ENCODE data around the gene PSMB7. TPM values are rescaled to one million over a fixed set of nuclear protein-coding genes. Genes with fewer than 3 reads are reported as not detected.

The PSMB7 gene
- polyA plus RNA-seq, 1 of the 3 experiments (the other 2 are of a cell fraction): 357 TPM

DNA sequence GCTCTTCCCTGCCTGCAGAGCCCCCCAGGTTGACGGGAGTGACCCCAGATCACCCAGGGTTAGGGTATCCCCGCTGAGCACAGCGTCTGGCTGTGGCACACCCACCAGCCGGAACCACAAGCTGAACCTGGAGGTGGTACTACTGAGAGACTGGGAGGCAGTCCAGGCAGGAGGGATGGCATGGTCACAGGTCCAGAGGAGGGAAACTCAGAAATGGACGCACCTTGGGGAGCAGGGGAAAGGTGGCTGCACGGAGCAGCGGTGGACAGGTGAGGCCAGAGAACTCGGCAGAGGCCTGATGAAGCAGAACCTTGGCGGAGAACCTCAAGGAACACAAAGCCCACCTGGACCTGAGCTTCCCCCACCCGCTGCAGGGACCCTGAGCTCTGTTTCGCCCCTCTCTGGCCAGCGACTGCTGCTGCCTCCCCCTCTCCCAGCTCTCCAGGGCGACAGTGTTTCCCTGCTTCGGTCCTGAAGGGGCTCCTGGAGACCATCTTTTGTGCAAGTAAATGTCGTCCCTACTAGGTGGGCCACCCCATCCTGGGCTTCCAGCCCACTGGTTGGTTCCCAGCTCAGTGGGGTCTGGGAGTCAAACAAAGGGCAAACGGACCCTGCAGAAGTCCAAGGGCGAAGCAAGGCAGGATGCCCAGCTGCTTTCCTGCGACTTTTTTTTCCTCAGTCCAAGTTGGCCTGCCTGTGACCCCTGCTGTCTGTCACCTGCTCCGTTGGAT, 35.9 kb upstream of the PSMB7 start:
- Histone ChIP-seq H3K9me2 (no peaks in the 10 kb centered on the region), H3K4me2 (peak overlapping the region; percentile 81), H3K27ac (ENCODE audit: low read depth in 2 of 2, low read length in 1 of 2) (no peak overlapping the region), H3K9me3 (no peaks in the 10 kb centered on the region), H3K27me3 (ENCODE audit: insufficient read depth) (no peaks in the 10 kb centered on the region), H4K20me1 (ENCODE audit: insufficient read depth) (no peaks in the 10 kb centered on the region), H3K36me3 (replicated peaks in 1 of 2; ENCODE audit: control insufficient read depth in 1 of 2, insufficient read depth in 2 of 2, low read length in 1 of 2) (no peaks in the 10 kb centered on the region), H2AFZ (ENCODE audit: low read depth) (peak overlapping the region; percentile 87), H3K4me3 (ENCODE audit: low read depth in 2 of 2, low read length in 1 of 2) (peak overlapping the region; percentile 41 to 56; a peak in 3 of 4 replicates), H3K4me1 (ENCODE audit: control insufficient read depth in 1 of 2, insufficient read depth in 2 of 2, low read depth in 1 of 2, low read length in 1 of 2) (peaks cover 0 to 12% of the 10 kb centered on the region in 2 experiments; a peak in 1 of 4 replicates), H3F3A (replicated peaks; ENCODE audit: insufficient read depth) (no peaks in the 10 kb centered on the region), H3K9ac (no peak overlapping the region), H3K79me2 (ENCODE audit: insufficient read depth) (no peaks in the 10 kb centered on the region)
- WGBS (ENCODE audit: low lambda C conversion rate): 78% methylated on average over 19 of the region's 19 CpGs
- peak; percentile 53 for DNase-seq
- TF ChIP-seq CHD2 (IDR thresholded peaks at IDR 0.05; ENCODE audit: low read length, partially characterized antibody) (no peak), MXI1 (IDR thresholded peaks at IDR 0.05; ENCODE audit: low read depth, low read length) (no peak), FOXM1 (IDR thresholded peaks at IDR 0.05; ENCODE audit: low read depth) (no peak), TAF1 (IDR thresholded peaks at IDR 0.05; ENCODE audit: borderline replicate concordance, low read depth, low read length) (no peak), NFIC (IDR thresholded peaks at IDR 0.05; ENCODE audit: borderline replicate concordance) (no peak), FOSL2 (IDR thresholded peaks at IDR 0.05; ENCODE audit: borderline replicate concordance, low read depth) (no peak), TEAD4 (IDR thresholded peaks at IDR 0.05; ENCODE audit: borderline replicate concordance, insufficient read depth) (no peak), POLR2AphosphoS5 (IDR thresholded peaks at IDR 0.05; ENCODE audit: low read depth, low read length) (no peak), GATA2 (CRISPR knock-in tag; IDR thresholded peaks at IDR 0.05) (no peak), EZH2phosphoT487 (IDR thresholded peaks at IDR 0.05; ENCODE audit: borderline replicate concordance, low read depth) (no peak)
- TF ChIP-seq, protein P1, sequence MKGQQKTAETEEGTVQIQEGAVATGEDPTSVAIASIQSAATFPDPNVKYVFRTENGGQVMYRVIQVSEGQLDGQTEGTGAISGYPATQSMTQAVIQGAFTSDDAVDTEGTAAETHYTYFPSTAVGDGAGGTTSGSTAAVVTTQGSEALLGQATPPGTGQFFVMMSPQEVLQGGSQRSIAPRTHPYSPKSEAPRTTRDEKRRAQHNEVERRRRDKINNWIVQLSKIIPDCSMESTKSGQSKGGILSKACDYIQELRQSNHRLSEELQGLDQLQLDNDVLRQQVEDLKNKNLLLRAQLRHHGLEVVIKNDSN (IDR thresholded peaks at IDR 0.05; ENCODE audit: borderline replicate concordance, low read depth): no peak
- ChIA-PET POLR2A (no interaction called here), CTCF (interaction anchor here (0.7 to 2.4 kb wide), 9 partner anchors 13 to 86 kb away, joined by 3 to 8 read pairs (median 3); no protein-coding TSS in a partner anchor)

DNA sequence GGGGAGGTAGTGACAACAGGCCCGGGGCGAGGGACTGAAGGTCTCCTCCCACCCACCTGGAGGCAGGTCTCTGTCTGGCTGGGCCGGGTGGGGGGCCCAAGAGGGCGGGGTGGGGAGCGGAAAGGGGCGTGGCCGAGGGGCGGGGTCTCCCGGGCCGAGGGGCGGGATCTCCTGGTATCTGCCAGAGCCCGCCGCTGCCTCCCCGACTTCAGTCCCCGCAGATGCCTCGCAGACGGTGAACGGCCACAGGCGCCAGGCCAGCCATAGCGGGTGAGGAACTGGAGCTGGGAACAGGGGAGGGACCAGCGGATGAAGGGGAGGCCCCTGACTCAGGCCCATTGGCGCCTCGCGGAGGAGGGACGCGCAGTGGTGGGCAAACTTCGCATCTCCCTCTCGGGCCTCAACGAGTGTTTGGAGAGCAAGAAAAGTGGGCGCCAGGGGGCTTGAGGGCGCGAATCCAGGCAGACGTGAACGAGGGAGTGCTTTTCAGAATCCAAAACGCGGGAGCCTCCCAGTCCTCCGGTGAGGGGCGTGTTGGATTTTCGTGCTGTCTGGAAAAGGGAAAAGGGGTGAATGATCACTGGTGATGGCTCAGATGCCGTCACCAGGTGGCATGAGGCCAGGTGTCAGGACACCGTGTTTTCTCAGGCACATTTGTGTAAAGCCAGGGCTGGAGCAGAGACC, 35.1 kb upstream of the PSMB7 start, which contains the start of gene ADGRD2:
Gene ADGRD2 (plus strand): TSS at position 211 of the 684 bp plus-strand sequence. CDS start 1,216 bp downstream, outside the sequence.
- H3K9ac ChIP-seq: no peak within 1 kb of the TSS; the same call in 1 of the 2 replicates
- peak within 1 kb of the TSS; percentile 41 to 56; a peak in 3 of 4 replicates for H3K4me3 ChIP-seq (ENCODE audit: low read depth in 2 of 2, low read length in 1 of 2)
- no peaks in the 10 kb centered on the region for H3F3A ChIP-seq (replicated peaks; ENCODE audit: insufficient read depth)
- H4K20me1 ChIP-seq (ENCODE audit: insufficient read depth): no peaks in the 10 kb centered on the region
- ChIA-PET POLR2A (no interaction called here), CTCF (interaction anchor here (0.6 to 2.4 kb wide), 8 partner anchors 11 to 87 kb away, joined by 3 to 8 read pairs (median 3); no protein-coding TSS in a partner anchor)
- H3K79me2 ChIP-seq (ENCODE audit: insufficient read depth): no peaks in the 10 kb centered on the region
- peak within 1 kb of the TSS; percentile 87 for H2AFZ ChIP-seq (ENCODE audit: low read depth)
- no peak within 1 kb of the TSS for H3K27ac ChIP-seq (ENCODE audit: low read depth in 2 of 2, low read length in 1 of 2)
- DNase-seq: peak; percentile 95
- H3K9me2 ChIP-seq: no peaks in the 10 kb centered on the region
- peaks cover 0 to 12% of the 10 kb centered on the region in 2 experiments; a peak in 1 of 4 replicates for H3K4me1 ChIP-seq (ENCODE audit: control insufficient read depth in 1 of 2, insufficient read depth in 2 of 2, low read depth in 1 of 2, low read length in 1 of 2)
- no peaks in the 10 kb centered on the region for H3K9me3 ChIP-seq
- no peaks in the 10 kb centered on the region for H3K36me3 ChIP-seq (replicated peaks in 1 of 2; ENCODE audit: control insufficient read depth in 1 of 2, insufficient read depth in 2 of 2, low read length in 1 of 2)
- H3K27me3 ChIP-seq (ENCODE audit: insufficient read depth): no peaks in the 10 kb centered on the region
- 30% methylated on average over 36 of the region's 41 CpGs for WGBS (ENCODE audit: low lambda C conversion rate)
- H3K4me2 ChIP-seq: peak within 1 kb of the TSS; percentile 81
- TF ChIP-seq, protein P1 (IDR thresholded peaks at IDR 0.05; ENCODE audit: borderline replicate concordance, low read depth): no peak
- TF ChIP-seq RCOR1 (IDR thresholded peaks at IDR 0.05; ENCODE audit: low read length): no peak
- TF ChIP-seq, protein P2, sequence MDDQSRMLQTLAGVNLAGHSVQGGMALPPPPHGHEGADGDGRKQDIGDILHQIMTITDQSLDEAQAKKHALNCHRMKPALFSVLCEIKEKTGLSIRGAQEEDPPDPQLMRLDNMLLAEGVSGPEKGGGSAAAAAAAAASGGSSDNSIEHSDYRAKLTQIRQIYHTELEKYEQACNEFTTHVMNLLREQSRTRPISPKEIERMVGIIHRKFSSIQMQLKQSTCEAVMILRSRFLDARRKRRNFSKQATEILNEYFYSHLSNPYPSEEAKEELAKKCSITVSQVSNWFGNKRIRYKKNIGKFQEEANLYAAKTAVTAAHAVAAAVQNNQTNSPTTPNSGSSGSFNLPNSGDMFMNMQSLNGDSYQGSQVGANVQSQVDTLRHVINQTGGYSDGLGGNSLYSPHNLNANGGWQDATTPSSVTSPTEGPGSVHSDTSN (IDR thresholded peaks at IDR 0.05): no peak
- TF ChIP-seq ELF1 (IDR thresholded peaks at IDR 0.05): no peak
- TF ChIP-seq TEAD4 (IDR thresholded peaks at IDR 0.05; ENCODE audit: borderline replicate concordance, insufficient read depth): no peak
- no peak for TF ChIP-seq GATA2 (CRISPR knock-in tag; IDR thresholded peaks at IDR 0.05)
- TF ChIP-seq, protein P3, sequence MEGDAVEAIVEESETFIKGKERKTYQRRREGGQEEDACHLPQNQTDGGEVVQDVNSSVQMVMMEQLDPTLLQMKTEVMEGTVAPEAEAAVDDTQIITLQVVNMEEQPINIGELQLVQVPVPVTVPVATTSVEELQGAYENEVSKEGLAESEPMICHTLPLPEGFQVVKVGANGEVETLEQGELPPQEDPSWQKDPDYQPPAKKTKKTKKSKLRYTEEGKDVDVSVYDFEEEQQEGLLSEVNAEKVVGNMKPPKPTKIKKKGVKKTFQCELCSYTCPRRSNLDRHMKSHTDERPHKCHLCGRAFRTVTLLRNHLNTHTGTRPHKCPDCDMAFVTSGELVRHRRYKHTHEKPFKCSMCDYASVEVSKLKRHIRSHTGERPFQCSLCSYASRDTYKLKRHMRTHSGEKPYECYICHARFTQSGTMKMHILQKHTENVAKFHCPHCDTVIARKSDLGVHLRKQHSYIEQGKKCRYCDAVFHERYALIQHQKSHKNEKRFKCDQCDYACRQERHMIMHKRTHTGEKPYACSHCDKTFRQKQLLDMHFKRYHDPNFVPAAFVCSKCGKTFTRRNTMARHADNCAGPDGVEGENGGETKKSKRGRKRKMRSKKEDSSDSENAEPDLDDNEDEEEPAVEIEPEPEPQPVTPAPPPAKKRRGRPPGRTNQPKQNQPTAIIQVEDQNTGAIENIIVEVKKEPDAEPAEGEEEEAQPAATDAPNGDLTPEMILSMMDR (IDR thresholded peaks at IDR 0.05): no peak
- TF ChIP-seq RXRA (IDR thresholded peaks at IDR 0.05; ENCODE audit: borderline replicate concordance, low read depth): no peak
- TF ChIP-seq, protein P4, sequence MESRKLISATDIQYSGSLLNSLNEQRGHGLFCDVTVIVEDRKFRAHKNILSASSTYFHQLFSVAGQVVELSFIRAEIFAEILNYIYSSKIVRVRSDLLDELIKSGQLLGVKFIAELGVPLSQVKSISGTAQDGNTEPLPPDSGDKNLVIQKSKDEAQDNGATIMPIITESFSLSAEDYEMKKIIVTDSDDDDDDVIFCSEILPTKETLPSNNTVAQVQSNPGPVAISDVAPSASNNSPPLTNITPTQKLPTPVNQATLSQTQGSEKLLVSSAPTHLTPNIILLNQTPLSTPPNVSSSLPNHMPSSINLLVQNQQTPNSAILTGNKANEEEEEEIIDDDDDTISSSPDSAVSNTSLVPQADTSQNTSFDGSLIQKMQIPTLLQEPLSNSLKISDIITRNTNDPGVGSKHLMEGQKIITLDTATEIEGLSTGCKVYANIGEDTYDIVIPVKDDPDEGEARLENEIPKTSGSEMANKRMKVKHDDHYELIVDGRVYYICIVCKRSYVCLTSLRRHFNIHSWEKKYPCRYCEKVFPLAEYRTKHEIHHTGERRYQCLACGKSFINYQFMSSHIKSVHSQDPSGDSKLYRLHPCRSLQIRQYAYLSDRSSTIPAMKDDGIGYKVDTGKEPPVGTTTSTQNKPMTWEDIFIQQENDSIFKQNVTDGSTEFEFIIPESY (IDR thresholded peaks at IDR 0.05; ENCODE audit: borderline replicate concordance, low read depth): no peak
- TF ChIP-seq, protein P5, sequence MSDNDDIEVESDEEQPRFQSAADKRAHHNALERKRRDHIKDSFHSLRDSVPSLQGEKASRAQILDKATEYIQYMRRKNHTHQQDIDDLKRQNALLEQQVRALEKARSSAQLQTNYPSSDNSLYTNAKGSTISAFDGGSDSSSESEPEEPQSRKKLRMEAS (IDR thresholded peaks at IDR 0.05; ENCODE audit: low read depth): no peak
